Activated CD8-positive, alpha-beta memory T cell treated with anti-CD3 and anti-CD28 coated beads, Interleukin-2, amount 50 U/mL, for 24 hours (primary cell): ENCODE data around the gene RFTN1.

Source experiments
- DNase-seq: peaks from one replicate; pipeline ENCODE4 v3.0.0-alpha.2; 2020; ENCODE audit errors: extremely low read depth

The RFTN1 gene

GRCh38 chr3:16487511-16488175 is 25.9 kb downstream of the RFTN1 start:
- DNase-seq = no peak

- DNase-seq = no peak
Observed at GRCh38 chr3:16486951-16487480, 26.5 kb downstream of the RFTN1 start.

GRCh38 chr3:16486201-16486600 is 27.3 kb downstream of the RFTN1 start:
- no peak for DNase-seq

GRCh38 chr3:16485395-16485992 is 28.0 kb downstream of the RFTN1 start:
- DNase-seq = no peak

GRCh38 chr3:16484984-16485383 is 28.5 kb downstream of the RFTN1 start:
- DNase-seq = no peak

GRCh38 chr3:16484216-16484615 is 29.3 kb downstream of the RFTN1 start:
- DNase-seq = no peak

- no peak for DNase-seq
Observed at GRCh38 chr3:16482770-16483531, 30.5 kb downstream of the RFTN1 start.

- no peak for DNase-seq
Observed at GRCh38 chr3:16482194-16482769, 31.2 kb downstream of the RFTN1 start.

- no peak for DNase-seq
Observed at GRCh38 chr3:16481546-16481897, 32.0 kb downstream of the RFTN1 start.

- no peak for DNase-seq
Observed at GRCh38 chr3:16480861-16481545, 32.5 kb downstream of the RFTN1 start.

- DNase-seq = no peak
Observed at GRCh38 chr3:16478516-16478915, 35.0 kb downstream of the RFTN1 start.

- DNase-seq = no peak
Observed at GRCh38 chr3:16477521-16477920, 36.0 kb downstream of the RFTN1 start.

GRCh38 chr3:16477056-16477455 is 36.4 kb downstream of the RFTN1 start:
- no peak for DNase-seq

GRCh38 chr3:16476636-16477035 is 36.9 kb downstream of the RFTN1 start:
- no peak for DNase-seq

- DNase-seq = no peak
Observed at GRCh38 chr3:16475766-16476165, 37.7 kb downstream of the RFTN1 start.

- no peak for DNase-seq
Observed at GRCh38 chr3:16474920-16475319, 38.6 kb downstream of the RFTN1 start.

GRCh38 chr3:16474216-16474615 is 39.3 kb downstream of the RFTN1 start:
- DNase-seq = no peak

- no peak for DNase-seq
Observed at GRCh38 chr3:16472593-16472992, 40.9 kb downstream of the RFTN1 start.

- DNase-seq = no peak
Observed at GRCh38 chr3:16471897-16472296, 41.6 kb downstream of the RFTN1 start.

- DNase-seq = no peak
Observed at GRCh38 chr3:16470590-16470989, 42.9 kb downstream of the RFTN1 start.

GRCh38 chr3:16468336-16469098 is 45.0 kb downstream of the RFTN1 start:
- DNase-seq = no peak
